WI38 (cell line): Measurements from ENCODE around the gene SYT7.

Experiments
- H3K4me3 ChIP-seq: 2 replicates; pipeline ENCODE4 v1.5.1; 2011; ENCODE audit warnings: low read depth, mild to moderate bottlenecking, control low read depth, low read length
- TF ChIP-seq, protein P1 (sequence below): IDR thresholded peaks from 2 replicates; pipeline ENCODE4 v1.5.1; 2012; ENCODE audit warnings: low read depth, mild to moderate bottlenecking, control low read depth, low read length

The SYT7 gene

DNA sequence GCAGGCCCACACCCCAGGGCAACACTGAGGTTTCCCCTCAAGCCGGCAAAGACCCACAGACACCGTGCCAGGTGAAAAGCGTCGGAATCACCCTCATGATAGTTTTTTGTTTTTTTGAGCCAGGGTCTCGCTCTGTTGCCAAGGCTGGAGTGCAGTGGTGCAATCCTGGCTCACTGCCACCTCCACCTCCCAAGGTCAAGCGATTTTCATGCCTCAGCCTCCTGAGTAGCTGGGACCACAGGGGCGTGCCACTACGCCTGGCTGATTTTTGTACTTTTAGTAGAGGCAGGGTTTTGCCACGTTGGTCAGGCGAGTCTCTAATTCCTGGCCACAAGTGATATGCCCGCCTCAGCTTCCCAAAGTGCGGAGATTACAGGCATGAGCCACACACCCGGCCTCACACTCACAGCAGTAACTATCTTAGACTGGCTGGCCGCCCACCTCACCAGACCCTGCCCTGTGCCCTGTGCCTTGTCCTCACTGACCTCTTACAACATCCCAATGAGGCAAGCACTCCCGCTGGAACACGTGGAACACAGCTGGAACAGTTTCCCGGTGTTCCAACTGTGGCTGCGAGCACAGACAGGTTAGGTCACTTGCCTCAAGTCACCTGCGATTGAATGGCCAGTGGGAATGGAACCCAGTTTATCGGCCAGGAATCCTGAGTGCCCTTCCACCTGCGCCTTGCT is 51.2 kb downstream of the SYT7 start:
- TF ChIP-seq, protein P1, sequence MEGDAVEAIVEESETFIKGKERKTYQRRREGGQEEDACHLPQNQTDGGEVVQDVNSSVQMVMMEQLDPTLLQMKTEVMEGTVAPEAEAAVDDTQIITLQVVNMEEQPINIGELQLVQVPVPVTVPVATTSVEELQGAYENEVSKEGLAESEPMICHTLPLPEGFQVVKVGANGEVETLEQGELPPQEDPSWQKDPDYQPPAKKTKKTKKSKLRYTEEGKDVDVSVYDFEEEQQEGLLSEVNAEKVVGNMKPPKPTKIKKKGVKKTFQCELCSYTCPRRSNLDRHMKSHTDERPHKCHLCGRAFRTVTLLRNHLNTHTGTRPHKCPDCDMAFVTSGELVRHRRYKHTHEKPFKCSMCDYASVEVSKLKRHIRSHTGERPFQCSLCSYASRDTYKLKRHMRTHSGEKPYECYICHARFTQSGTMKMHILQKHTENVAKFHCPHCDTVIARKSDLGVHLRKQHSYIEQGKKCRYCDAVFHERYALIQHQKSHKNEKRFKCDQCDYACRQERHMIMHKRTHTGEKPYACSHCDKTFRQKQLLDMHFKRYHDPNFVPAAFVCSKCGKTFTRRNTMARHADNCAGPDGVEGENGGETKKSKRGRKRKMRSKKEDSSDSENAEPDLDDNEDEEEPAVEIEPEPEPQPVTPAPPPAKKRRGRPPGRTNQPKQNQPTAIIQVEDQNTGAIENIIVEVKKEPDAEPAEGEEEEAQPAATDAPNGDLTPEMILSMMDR = no peak
- no peak overlapping the region for H3K4me3 ChIP-seq

GRCh38 chr11:61528114-61528513 is 52.8 kb downstream of the SYT7 start:
- TF ChIP-seq, protein P1 = no peak
- H3K4me3 ChIP-seq = no peak overlapping the region

GRCh38 chr11:61526956-61527731 is 53.7 kb downstream of the SYT7 start:
- no peak overlapping the region for H3K4me3 ChIP-seq
- TF ChIP-seq, protein P1 = no peak

DNA sequence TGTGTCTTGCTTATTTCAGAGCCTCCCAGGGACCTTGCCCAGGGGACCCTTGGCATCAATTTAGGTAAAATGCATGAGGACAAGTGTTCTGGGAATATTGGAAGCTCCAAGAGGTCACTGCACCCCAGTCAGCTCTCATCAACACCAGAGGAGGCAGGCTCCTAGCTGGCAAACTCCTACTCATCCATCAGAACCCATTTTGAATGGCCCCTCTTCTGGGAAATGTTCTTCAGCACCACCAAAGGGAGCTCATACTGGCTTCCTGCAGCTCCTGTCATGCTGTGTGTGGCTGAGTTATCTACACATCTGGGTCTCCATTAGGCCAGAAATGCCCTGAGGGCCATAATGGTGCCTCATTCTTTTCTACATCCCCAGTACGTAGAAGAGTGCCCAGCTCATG is 54.6 kb downstream of the SYT7 start:
- no peak overlapping the region for H3K4me3 ChIP-seq
- TF ChIP-seq, protein P1 = no peak

DNA sequence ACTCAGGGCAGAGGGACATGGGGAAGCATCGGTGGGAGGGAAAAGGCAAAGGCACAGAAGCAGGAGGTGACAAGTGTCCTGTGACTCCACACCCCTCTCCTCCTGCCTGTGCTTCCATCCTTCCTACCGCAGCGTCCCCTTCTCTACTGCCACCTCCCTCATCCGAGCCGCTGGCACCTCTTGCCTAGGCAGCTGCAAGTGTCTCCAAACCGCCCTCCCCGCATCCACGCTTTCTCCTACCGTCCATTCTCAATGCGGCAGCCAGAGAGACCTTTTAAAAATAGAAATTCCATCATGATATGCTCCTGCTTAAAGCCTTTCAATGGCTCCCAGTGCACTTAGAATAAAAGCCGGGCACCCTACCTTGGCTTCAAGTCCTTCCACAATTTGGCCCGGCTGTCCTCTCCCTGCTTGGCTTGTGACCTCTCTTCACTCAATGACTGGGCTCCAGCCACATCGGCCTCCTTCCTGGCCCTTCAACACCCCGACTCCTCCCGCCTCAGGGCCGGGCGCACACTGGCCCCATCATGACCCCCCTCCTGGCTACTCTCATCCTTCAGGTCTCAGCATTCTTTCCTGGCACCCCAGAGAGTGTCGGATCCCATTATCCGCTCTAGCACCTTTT is 55.8 kb downstream of the SYT7 start:
- no peak overlapping the region for H3K4me3 ChIP-seq
- TF ChIP-seq, protein P1 = no peak

DNA sequence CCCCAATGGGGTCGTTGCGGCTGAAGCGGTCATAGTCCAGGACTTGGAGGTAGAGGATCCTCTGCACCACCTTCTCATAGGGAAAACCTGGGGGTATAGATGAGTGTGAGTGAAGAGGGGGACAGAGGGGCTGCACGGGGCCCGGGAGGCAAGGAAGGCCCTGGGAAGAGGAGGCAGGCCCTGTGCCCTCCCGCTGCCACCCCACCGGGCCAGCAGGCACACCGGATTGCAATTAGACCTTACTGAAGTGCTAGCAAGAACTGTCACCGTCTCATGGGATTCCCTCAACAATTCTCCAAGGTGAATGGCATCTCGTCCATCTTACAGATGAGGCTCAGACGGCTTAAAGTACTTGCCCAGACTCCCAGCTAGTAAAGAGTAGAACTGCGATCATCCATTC is 56.4 kb downstream of the SYT7 start:
- H3K4me3 ChIP-seq = no peak overlapping the region
- TF ChIP-seq, protein P1 = no peak

- TF ChIP-seq, protein P1 = no peak
- no peak overlapping the region for H3K4me3 ChIP-seq
Observed at GRCh38 chr11:61522881-61523280, 58.0 kb downstream of the SYT7 start.
